GM21367 (cell line): ENCODE data around the gene TMEM214.
A peak's percentile ranks its signal among the peaks of the same experiment; 100 is the strongest.

Source experiments
- ATAC-seq: cut with Tn5 transposase; IDR thresholded peaks from one replicate; pipeline ENCODE4 v1.9.1; 2021; ENCODE audit not compliant: unreplicated experiment

Gene TMEM214, protein sequence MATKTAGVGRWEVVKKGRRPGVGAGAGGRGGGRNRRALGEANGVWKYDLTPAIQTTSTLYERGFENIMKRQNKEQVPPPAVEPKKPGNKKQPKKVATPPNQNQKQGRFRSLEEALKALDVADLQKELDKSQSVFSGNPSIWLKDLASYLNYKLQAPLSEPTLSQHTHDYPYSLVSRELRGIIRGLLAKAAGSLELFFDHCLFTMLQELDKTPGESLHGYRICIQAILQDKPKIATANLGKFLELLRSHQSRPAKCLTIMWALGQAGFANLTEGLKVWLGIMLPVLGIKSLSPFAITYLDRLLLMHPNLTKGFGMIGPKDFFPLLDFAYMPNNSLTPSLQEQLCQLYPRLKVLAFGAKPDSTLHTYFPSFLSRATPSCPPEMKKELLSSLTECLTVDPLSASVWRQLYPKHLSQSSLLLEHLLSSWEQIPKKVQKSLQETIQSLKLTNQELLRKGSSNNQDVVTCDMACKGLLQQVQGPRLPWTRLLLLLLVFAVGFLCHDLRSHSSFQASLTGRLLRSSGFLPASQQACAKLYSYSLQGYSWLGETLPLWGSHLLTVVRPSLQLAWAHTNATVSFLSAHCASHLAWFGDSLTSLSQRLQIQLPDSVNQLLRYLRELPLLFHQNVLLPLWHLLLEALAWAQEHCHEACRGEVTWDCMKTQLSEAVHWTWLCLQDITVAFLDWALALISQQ

GRCh38 chr2:27032495-27033252, at the start of gene TMEM214:
TSS of gene TMEM214 (plus strand) at chr2:27032965. CDS start at chr2:27033016, 51 bp downstream.
- peak; percentile 82 for ATAC-seq

DNA sequence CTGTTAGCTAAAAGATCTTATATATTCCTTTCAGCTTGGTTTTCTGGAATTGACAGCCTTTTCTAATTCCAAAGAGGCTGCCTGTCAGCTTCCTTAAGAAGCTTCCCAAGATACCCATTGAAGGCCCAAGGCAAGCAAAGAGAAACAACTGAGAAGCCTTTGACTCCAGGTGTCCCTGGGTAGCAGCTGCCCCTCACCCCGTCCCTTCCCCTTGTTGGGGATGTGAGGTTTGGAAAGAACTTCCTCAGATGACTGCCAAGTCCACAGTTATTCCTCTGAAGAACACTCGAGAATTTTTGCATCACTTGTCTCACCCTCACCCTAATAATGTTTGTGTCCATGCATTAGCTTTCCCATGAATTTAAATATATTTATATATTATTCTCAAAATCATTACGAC, 49.0 kb upstream of the TMEM214 start:
- no peak for ATAC-seq

DNA sequence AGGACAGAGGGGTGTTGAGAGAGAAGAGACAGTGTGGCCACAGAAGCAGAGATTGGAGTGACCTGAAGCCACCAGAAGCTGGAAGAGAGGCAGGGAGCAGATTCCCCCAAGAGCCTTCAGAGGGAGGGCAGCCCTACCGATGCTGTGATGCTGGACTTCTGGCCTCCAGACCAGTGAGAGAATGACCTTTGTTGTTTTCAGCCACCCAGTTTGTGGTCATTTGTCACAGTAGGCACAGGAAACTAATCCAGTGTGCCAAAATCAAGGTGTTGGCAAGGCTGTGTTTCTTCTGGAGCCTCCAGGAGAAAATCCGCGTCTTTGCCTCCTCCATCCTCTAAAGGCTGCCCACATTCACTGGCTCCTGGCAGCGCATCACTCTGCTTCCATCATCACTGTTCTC, 47.0 kb upstream of the TMEM214 start:
- no peak for ATAC-seq

- ATAC-seq = no peak
These were observed 46.2 kb upstream of the TMEM214 start for GRCh38 chr2:26986576-26986975.

DNA sequence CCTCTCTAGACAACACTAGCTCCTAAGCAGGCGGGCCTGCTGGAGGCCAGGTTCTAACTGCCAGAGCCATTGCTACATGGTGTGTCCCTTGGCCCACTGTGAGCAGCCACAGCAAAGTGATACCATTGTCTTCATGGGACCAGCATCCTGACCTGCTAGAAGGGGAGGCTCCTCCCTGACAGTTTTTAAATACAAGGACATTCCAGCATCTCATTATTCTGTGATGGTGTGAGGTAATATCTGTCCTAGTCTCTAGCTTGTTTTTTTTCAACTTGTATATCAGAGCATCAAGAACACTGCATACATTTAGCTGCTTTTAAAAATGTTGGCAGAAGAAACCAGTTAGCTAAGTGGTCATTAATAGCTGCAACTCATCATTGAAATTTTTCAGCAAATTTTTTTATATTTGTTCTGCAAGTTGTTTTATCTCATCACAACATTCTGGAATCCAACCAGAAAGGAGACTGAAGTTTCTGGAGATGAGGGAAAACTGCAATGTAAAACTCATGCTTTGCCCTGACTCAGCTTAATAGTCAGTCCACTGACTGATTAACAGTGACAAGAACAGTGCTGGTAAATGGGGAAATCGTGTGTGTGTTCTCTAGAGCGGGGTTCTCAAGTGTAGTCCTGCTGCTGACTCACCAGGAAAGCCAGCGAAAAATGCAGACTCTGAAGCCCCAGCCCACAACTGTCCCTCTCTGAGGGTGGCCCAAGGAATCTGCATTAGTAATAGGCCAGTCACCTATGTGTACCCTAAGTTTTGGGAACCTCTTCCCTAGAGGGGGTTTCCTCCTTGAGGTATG, 44.5 kb upstream of the TMEM214 start:
- no peak for ATAC-seq

GRCh38 chr2:26989156-26989555, 43.6 kb upstream of the TMEM214 start:
- no peak for ATAC-seq

- no peak for ATAC-seq
These were observed 41.0 kb upstream of the TMEM214 start for GRCh38 chr2:26991717-26992116.

- ATAC-seq = no peak
These were observed 39.0 kb upstream of the TMEM214 start for GRCh38 chr2:26993768-26994167.

DNA sequence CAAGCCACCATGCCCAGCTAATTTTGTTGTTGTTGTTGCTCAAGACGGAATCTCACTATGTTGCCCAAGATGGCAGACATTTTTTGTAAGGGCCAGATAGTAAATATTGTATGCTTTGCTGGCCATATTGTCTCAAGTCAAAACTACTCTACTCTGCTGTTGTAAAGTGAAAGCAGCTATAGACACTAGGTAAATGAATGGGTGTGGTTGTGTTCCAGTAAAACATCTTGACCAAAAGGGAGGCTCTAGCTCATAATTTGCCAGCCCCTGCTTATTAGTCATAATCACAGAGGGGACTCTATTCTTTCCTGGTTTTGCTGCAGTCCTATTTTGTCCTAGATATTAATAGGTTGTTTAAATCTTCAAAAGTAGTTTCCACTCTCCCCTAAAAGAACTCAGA, 37.8 kb upstream of the TMEM214 start:
- no peak for ATAC-seq

GRCh38 chr2:26997394-26997793, 35.4 kb upstream of the TMEM214 start:
- no peak for ATAC-seq

DNA sequence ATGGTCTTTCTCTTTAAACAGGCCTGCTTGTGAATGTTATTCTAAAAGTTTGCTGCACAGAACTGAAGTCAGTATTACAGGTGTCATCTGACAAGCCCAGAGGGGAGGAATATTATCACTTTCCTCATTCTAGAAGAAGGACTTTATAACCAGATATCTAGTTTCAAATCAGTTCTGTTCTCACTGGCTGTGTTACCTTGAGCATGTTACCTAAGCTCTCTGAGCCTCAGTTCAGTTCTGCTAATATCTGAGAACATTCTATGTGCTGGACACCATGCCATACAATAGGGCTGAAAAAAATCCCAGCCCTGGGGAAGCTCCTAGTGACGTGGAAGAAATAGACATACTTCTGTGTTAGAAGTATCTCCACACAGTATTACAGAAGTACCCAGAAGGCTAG, 34.4 kb upstream of the TMEM214 start:
- ATAC-seq = no peak

DNA sequence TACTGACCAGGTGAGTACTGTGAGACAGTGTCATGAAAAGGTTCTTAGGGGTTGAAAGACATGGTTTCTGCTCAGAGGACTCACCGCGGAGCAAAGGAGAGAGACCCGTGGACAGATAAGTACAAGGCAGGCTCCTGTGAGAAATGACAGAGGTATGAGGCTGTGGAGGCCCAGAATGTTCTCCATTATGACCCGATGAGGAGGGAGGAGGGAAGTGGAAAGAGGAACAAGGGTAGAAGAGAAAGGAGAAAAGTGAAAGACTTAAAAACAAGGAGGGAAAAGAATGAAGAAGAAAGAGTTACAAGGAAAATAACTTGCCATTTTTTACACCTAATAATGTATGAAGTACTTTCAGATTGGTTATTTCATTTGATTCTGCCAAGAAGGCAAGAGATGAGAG, 32.5 kb upstream of the TMEM214 start:
- no peak for ATAC-seq

GRCh38 chr2:27000995-27001394, 31.8 kb upstream of the TMEM214 start:
- no peak for ATAC-seq

DNA sequence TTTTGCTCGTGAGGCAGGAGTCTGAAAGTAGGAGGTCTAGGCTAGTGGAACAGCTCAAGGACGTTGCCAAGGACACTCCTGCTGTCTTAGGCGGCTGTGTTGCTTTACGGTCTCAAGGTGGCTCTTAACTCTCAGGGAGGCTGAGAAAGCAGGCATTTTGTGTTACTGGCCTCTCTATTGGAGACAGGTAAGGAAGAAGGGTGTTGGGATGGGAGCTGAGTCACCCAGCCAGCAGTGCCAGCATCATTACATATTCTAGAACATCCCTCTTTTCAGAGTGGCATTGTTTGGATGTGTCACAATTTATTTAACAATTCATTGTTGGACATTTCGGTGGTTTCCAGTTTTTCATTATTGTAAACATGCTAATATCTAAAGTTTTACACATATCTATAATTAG, 30.8 kb upstream of the TMEM214 start:
- no peak for ATAC-seq

- no peak for ATAC-seq
These were observed 29.8 kb upstream of the TMEM214 start for GRCh38 chr2:27003007-27003406.

GRCh38 chr2:27003857-27004256, 28.9 kb upstream of the TMEM214 start:
- ATAC-seq = no peak

DNA sequence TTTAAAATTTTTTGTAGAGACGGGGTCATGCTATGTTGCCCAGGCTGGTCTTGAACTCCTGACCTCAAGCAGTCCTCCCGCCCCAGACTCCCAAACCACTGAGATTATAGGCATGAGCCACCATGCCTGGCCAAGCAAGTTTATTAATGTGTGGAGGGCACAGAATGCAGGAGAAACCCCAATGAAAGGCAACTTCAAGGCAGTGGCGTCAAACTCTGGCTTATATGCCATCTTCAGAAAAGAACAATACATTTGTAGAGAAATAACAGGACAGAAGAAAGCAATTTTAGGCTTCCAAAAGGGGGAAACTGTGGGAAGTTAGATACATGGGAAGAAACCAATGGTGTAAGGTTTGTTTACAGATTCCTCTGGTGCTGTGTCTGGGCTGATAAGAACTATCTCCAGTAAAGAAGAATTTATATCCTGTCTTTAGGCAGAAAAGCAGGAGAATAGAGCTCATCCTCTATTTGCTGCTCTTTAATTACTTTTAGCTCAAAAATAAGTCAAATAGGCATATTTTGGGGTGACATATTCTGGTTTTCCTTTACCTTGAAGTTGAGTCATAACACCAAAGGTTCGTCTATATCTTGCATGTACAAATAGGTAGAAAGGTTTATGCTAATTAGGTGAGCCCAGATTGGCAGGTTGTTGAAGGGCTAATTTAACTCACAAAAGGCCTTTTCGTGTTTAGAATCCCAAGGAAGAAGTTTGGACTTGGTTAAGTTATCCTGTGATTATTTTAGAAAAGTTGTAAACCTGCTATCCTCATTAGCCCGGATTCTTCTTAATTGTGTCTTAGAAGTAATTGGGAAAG, 26.0 kb upstream of the TMEM214 start:
- no peak for ATAC-seq

DNA sequence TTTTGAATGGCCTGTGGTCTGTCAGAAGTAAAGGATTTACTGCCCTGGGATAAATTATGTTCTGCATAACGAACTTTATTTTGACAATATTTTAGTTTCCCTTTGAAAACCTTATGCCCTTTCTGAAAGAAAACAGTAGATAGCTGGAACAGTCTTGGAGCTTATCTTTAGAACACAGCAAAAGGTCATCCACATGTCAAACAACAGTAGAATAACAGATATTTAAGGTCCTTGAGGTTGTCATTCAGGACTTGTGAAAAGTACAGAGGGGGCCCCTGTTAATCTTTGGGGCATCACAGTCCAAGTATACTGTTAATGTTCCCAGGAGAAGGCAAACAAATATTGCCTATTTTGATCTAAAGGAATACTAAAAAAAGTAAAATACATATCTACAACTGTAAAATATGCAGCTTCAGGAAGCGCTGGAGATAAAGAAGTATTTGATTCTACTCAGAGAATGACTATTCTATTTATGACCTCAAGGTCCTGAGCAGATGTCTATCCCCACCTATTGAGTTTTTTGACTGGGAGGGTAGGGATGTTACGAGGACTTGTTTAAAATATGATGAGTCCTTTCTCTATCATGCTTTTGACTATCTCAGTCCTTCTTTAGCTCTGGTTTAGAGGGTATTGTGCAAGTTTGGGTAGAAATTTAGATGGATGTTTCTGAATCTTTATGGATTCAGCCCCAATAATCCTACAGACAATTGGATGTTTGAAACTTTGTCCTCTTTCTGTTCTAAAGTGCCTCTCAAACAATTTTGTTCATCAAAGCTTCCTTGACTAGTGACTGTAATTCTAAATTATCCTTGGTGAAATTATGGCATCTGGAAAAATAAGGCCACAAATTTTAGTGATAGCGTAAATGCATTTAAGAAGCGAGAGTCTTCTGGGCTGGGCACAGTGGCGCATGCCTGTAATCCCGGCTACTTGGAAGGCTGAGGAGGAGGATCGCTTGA, 25.1 kb upstream of the TMEM214 start:
- ATAC-seq = no peak

DNA sequence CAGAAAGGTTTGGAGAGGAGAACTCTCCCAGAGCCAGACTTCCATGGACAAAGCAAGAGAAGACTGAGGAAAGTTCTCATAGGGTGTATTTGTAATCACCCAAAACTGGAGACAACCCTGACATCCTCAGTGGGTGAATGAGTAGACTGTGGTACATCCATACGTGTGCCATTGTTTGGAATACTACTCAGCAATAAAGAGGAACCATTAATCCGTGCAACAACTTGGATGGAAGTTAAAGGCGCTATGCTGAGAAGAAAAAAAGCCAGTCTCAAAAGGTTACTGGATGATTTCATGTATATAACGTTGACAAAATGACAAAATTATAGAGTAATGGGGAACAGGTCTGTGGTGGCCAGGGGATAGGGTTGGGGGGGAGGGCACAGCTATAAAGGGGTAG, 24.1 kb upstream of the TMEM214 start:
- ATAC-seq = no peak
